DMS153 treated with DMSO at 0.1 percent for 48 hours (cell line): ENCODE data around the gene SCRN1.

Experiments
- DNase-seq: peaks from one replicate; lab custom pipeline; 2025; ENCODE audit not compliant: unreplicated experiment; lab: John Stamatoyannopoulos, UW

Gene SCRN1, protein sequence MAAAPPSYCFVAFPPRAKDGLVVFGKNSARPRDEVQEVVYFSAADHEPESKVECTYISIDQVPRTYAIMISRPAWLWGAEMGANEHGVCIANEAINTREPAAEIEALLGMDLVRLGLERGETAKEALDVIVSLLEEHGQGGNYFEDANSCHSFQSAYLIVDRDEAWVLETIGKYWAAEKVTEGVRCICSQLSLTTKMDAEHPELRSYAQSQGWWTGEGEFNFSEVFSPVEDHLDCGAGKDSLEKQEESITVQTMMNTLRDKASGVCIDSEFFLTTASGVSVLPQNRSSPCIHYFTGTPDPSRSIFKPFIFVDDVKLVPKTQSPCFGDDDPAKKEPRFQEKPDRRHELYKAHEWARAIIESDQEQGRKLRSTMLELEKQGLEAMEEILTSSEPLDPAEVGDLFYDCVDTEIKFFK

GRCh38 chr7:29989257-29989995 is at the start of gene SCRN1:
TSS of gene SCRN1 (minus strand) at chr7:29989801. CDS start at chr7:29969067, 20,734 bp downstream.
- DNase-seq: peak; percentile 61

- DNase-seq: no peak
These were observed 48.8 kb upstream of the SCRN1 start for GRCh38 chr7:30038196-30038980.

GRCh38 chr7:30036220-30036619 is 46.6 kb upstream of the SCRN1 start:
- no peak for DNase-seq

GRCh38 chr7:30034501-30034900 is 44.9 kb upstream of the SCRN1 start:
- DNase-seq: no peak

- DNase-seq: no peak
These were observed 42.9 kb upstream of the SCRN1 start for GRCh38 chr7:30032310-30033125.

DNA sequence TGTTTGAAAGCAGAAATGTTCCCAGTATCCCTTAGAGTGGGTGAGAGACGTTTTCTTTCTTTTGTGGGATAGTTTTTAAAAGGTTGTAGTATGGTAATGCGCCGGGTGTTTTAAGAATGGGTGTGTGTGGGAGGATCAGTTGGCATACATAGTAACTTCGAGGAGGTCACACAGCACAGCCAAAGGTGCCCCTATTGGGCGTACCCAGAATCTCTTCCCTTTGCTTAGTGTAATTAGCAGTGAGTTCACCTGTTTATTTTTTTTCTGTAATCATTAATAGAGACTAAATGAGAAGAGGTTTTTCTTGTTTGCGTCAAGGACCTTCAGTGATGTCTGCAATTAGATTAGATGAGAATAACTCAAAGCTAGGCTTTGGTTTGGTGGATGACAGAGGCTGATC is 40.1 kb upstream of the SCRN1 start:
- no peak for DNase-seq

DNA sequence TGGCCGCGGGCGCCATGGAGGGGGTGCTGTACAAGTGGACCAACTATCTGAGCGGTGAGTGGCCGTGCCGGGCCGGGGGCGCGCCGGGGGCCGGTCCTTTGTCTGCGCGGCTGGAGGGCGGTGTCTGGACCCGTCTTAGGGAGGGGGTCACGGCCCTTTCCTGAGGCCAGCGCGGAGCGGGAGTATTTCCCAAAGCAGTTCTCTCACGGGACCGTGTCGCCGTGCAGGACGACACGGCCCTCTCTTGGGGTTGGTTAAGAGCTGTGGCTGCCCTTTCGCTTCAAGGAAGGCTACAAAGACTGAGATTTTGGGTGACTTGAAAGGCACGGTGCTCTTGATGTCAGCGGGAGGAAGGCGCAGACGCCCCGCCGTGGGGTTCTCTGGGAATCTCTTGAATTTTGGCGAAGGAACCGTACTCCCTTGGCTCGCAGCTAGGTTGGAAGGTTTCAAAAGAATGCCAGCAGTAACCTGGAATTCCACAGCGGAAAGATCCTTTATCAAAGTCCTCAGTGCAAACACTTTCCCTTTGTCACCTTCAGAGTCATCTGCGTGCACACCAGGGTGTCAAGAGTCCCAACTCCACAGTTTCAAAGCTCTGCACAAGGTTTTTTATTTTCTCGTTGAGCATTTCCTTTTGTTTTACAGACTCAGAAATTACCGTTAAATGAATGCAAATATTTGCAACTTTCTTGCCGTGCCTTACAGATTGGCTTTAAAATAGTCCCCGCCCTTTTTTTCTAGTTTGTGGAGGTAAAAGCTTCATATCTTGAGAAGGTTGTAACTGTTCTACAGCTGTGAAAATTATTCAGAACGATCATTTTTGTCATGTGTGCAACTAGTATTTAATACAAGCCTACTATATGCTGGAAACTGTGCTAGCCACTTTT is 39.4 kb upstream of the SCRN1 start:
- peak; percentile 30 for DNase-seq

GRCh38 chr7:30028216-30028748 is 38.7 kb upstream of the SCRN1 start, which contains the start of gene PLEKHA8:
TSS of gene PLEKHA8 (plus strand) at chr7:30028412. CDS start at chr7:30028763, 351 bp downstream.
- DNase-seq: peak; percentile 87

- no peak for DNase-seq
These were observed 38.2 kb upstream of the SCRN1 start for GRCh38 chr7:30027740-30028215.

GRCh38 chr7:30027065-30027456 is 37.5 kb upstream of the SCRN1 start:
- peak; percentile 94 for DNase-seq

GRCh38 chr7:30026229-30027064 is 36.8 kb upstream of the SCRN1 start, which contains the start of gene FKBP14:
TSS of gene FKBP14 (minus strand) at chr7:30026702. CDS start at chr7:30026508, 194 bp downstream.
- DNase-seq: peak; percentile 99

DNA sequence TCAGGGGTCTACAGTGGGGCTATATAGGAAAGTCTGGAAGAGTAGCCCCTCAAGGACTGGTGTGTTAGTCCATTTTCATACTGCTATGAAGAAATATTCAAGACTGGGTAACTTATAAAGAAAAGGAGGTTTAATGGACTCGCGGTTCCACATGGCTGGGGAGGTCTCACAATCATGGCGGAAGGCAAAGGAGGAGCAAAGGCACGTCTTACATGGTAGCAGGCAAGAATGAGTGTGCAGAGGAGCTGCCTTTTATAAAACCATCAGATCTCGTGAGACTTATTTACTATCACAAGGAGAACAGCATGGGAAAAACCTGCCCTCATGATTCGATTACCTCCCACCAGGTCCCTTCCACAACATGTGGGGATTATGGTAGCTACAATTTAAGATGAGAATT is 33.9 kb upstream of the SCRN1 start:
- DNase-seq: no peak

DNA sequence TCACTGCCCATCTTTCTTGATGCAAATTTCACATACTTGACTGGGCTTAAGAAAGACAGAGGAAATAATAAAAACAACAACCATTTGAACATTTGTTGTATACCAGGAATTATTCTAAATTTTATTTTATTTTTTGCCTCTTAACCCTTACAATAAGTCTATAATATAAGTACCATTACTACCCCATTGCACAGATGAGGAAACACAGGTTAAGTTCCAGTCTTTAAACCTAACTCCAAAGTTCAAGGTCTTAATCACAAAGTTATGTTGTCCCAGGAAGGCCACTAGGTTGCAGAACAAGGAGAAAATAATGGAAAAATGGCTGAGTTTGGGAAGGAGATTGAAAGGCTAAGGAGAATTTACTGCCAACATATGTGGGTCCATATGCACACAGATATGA is 33.4 kb upstream of the SCRN1 start:
- no peak for DNase-seq

DNA sequence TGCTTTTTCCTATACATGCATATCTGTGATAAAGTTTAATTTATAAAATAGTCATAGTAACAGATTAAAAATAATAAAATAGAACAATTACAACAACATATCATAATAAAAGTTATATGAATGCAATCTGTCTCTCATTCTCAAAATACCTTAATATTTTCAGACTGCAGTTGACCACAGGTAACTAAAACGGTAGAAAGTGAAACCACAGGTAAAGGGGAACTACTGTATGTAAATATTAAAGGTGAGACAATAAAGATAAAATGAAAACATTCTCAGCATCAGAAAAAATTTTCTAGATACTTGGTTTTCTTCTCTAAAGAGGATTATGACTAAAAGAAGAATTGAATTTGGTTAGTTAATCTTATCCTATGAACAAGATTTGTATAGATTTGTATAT is 30.9 kb upstream of the SCRN1 start:
- DNase-seq: no peak

DNA sequence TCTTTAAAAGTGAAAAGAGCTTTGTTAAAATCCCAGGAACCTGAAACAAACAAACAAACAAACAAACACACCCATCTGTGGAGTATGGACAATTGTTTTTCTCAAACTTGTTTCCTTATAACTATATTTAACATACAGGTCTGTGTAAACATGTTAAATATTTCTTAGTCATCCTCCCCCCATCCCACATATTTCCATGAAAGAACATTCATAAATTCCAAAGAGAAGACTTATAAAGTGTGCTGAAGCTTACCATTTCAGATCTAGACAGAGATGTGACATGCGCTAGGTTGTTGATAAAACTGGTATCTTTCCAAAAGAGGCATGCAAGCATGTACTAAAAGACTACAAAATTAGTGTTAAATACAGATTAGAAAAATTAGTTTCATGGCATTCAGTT is 30.4 kb upstream of the SCRN1 start:
- DNase-seq: no peak

GRCh38 chr7:30019387-30019786 is 29.8 kb upstream of the SCRN1 start:
- no peak for DNase-seq

DNA sequence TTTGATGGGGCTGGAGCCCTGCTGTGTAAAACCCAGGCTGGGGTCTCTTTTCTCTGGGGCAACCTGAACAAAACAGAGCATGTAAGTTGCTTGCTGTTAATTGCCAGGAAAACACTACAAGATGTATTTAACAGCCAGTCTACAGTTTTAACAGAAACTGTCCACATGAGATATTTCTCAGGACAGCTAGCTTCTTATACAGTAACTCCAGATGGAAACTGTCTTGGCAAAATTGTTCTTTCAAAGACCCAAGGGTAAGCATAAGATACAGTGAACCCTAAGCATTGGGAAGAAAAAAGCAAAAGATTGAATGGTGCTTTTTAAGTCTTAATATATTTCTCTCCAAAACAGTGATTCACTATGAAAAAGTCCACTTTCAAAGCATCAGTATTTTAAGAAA is 28.9 kb upstream of the SCRN1 start:
- DNase-seq: no peak

DNA sequence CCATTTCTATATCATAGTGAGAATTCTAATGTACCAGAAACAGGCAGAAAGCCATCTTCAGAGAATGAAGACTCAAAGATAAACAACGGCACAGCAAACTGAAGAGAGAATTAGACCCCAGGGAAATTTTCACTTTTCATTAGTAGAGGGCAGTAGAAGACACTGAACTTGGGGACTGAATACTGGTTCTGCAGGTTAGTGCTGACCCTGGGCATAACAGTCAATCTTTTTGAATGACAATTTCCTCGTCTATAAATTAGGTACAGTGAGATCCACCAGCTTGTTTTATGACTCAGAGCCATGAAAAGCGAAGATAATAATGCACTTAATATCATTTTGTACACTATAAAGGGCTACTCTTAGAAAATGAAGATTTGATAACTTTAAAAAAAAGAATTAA is 23.2 kb upstream of the SCRN1 start:
- DNase-seq: no peak
